Right ventricle myocardium superior (tissue), 1 donor: Measurements from ENCODE around the gene STAMBPL1. TPM values are rescaled to one million over a fixed set of nuclear protein-coding genes. Genes with fewer than 3 reads are reported as not detected.

Experiments
- ATAC-seq: fragments of 200-7000 bp; cut with Tn5 transposase; one replicate; pipeline ENCODE4 v1.9.1; 2020; ENCODE audit warnings: mild to moderate bottlenecking; ENCODE audit not compliant: poor library complexity
- DNase-seq: peaks from one replicate; pipeline ENCODE4 v3.0.0-alpha.2; 2020
- intact Hi-C: fragments of 100-400 bp; cut with DNase I; formaldehyde crosslinking; loops from one replicate; pipeline ENCODE4 v1.11.2; 2022
- total RNA-seq: library from RNA; stranded (reverse); fragmentation: NEBNext Ultra II Directional; extraction: Animal tissue kit (Norgen Biotek cat#: 25700); gene quantifications from one replicate; pipeline ENCODE4 v1.2.1, GENCODE V29; 2021
- donor health status: DM: no; HTN: yes; CAD: no; lungs with severe emphysema.

STAMBPL1 gene
- total RNA-seq, 1 donor from 2014 or later: 2.0 TPM

DNA sequence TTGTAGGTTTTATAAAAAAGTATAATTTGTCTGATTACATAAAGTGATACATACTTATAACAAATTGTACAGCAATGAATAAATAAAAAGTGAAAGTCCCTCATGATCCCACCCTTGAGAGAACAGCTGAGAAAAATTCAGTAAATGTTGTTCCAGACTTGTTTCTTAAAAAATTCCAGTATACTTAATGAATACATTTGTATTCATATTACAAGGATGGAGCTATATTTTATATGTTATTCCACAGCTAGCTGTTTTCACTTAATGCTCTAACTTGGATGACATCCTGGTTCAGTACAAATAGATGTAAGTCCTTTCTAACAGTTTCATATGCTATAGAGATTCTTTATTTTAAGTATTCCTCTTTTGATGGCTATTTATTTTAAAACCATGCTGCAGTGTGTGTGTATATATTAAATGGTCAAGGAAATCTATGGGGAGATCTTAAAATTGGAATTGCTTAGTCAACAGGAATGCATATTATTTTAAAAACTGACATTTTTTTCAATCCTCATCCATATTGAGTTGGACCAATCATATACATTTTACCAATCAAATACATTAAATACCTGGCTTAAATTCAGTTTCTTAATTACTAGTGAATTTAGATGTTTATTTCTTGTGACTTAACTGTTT lies 8.9 kb downstream of the STAMBPL1 start:
- ATAC-seq (no peak), DNase-seq (no peak)
- intact Hi-C loops: no loop called here

DNA sequence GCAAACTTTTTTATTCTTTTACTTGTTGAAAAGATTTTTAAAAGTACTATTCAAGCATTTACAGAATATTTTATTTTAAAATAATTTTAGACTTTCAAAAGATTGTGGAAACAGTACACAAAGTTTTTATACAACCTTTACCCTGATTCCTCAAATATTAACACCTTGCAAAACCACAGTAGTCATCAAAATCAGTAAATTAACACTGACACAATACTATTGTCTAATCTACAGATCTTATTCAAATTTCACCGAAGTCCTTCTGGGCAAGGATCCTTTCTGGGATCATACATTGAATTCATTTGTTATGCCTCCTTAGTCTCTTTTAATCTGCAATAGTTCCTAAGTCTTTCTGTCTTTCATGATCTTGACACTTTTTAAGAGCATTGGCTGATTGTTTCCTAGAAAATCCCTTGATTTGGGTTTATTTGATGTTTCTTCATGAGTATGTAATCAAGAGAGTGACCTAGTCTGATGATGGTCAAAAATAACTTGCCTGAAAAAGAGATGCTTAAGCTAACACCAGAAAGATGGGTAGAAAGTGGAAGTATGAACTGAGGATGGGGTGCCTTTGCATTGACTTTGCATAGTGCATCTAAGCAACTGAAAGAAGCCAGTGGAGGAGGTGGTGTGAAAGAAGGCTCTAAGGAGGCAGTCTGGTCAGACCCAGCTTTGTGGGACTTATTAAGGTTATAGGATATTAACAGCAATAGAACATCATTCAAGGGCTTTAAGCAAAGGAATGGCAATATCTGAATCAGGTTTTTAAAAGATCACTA lies 9.7 kb downstream of the STAMBPL1 start:
- no peak for DNase-seq
- ATAC-seq: no peak
- intact Hi-C loops: no loop called here

GRCh38 chr10:88890681-88891381 lies 10.8 kb downstream of the STAMBPL1 start:
- ATAC-seq: no peak
- intact Hi-C loops: no loop called here
- DNase-seq: no peak

GRCh38 chr10:88892222-88892967 lies 12.3 kb downstream of the STAMBPL1 start:
- intact Hi-C loops: no loop called here
- ATAC-seq (no peak), DNase-seq (no peak)

GRCh38 chr10:88893611-88894010 lies 13.6 kb downstream of the STAMBPL1 start:
- DNase-seq (no peak), ATAC-seq (no peak)
- intact Hi-C loops: no loop called here

DNA sequence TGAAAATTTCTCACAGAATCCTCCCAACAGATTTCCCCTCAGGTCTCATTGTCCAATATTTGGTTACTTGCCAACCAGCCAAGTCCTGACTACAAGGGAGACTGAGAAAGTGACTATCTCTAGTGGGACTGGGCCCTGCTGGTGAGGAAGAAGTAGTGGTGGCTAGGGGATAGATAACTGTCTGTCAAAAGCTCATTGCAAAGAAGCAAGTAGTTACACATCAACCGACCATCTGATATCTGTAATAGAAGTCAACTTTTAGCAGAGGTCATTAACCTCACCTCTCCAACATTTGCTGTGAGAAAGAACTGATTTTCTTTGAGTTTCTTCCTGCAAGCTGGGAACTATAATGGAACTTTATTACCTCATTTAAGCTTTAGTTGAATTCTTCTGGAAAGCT lies 15.2 kb downstream of the STAMBPL1 start:
- no peak for ATAC-seq

DNA sequence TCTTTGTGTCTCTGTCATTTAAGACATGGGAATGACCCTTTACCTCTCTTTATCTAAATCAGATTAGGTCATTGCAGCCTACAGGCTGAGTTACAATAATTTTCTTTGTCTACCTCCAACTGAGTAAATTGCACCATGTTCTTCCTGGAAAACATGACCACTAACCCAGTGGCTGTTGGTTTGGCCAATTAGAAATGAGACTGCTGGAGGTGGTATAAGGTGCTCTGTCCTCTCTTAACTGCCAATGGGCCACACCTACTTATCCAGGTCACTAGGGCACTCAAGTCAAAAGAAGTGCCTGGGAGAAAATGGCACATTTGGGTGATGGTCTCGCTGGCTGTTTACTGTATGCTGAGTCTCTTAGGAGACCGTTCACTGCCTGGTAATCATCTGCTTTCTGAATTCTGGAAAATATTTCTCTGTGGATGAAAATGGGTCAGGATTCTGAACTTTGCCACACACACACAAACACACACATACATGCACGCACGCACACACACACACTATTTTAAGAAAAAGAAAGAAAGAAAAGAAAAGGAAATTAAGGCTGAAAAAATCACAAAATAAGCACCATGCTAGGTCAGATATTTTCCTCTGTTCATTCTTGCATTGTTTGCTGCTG lies 16.4 kb downstream of the STAMBPL1 start:
- ATAC-seq (peak; percentile 35), DNase-seq (no peak)
- intact Hi-C loops: no loop called here

More for the DNA sequence above, 15.2 kb downstream of the STAMBPL1 start:
- intact Hi-C loops: no loop called here
- no peak for DNase-seq

DNA sequence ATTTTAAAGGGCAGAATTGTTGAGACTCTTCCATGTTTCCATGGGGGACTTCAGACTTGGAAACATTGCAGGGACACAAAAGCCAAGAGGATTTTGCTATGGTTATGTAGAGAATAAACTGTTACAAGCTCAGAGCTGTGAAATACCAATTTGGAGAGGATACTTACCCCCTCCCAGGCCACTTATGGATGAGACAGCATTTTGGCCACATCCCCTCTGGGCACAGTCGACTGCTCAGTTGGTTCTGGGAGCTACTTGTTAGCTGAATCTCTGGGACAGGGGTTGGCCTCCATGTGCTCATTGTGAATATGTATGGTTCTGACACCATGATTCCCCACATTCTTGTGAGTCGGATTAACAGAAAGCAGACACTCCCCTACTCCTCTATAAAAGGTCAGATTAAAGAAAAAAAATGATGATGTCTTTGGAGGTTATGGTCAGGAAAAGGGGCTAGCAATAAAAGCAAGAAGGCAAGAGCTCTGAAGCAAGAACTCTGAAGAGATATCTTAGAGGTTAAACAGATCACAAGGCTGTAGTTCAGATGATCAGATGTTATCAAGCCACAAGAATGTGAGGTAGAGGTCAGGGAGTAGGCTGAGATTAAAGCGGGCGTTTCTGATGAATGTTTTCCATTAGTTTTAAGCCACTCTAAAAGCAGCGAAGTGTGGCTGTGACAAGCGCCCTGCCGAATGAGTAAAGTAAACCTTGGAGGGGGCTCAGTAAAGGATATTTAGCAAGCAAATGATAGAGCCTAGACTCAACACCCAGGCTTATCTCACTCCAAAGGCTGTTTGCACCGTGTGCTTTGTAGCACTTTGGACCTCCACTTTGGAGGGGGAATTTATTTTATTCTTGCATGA lies 17.2 kb downstream of the STAMBPL1 start:
- ATAC-seq (peak; percentile 18), DNase-seq (no peak)
- intact Hi-C loops: no loop called here

DNA sequence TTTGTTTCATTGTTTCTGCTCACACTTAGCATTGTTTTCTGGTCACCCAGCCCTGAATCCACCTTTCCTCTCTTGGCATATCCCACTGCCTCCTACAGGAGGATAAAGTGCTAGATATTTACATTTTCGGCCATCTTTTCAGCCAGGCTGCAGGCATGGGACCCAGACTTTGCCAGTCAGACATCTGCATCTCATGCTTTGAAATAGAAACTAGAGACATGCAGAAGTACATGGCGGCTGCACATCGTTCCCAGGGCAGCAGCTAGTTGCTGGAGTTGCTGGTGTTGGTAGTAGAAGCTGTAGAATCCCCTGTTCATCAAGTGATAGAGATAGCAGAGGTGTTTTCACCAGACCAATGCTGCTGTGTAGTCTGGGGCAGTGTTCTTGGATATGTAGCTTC lies 18.7 kb downstream of the STAMBPL1 start:
- no peak for ATAC-seq
- intact Hi-C loops: no loop called here
- DNase-seq: no peak

DNA sequence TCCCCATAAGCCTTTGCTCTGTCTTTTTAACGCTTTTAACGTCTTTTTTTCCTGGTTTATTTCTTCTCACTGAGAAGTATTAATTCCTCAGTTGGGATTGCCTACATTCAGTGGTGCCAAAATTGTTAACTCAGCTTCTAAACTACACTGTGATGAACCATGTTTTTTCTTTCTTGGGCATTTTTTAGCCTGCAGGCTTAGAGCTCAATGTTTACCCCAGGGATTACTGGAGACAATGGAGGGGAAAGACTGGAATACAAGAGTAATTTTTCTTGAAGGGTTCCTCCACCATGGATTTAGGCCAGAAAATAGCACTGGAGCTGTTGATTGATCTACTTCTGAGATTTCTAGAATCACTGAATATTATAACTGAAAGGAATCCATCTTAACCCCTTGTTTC lies 19.8 kb downstream of the STAMBPL1 start:
- intact Hi-C loops: no loop called here
- ATAC-seq: no peak
- DNase-seq: no peak

- ATAC-seq: no peak
- intact Hi-C loops: no loop called here
- no peak for DNase-seq
Observed at GRCh38 chr10:88901206-88901983, 21.4 kb downstream of the STAMBPL1 start.

- no peak for ATAC-seq
- DNase-seq: no peak
- intact Hi-C loops: no loop called here
Observed at GRCh38 chr10:88901984-88902789, 22.1 kb downstream of the STAMBPL1 start.

DNA sequence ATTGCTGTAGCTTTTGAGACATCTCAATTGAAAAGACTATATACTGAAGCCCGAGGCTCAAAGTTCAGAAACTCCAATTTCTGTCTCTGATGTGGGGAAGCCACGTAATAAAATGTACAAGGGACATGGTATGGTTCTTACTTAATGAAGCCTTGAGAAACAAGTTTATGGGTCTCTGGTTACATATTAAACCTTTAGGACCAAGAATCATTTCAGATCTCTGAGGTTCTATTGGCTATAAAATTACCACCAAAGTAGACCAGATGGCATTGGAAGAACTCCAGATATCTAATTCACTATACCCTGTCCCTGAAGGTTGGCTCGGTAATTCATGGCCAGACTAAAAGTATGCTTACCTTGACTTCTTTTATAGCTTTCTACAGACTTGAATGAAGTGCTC lies 23.7 kb downstream of the STAMBPL1 start:
- ATAC-seq (no peak), DNase-seq (no peak)
- intact Hi-C loops: no loop called here

DNA sequence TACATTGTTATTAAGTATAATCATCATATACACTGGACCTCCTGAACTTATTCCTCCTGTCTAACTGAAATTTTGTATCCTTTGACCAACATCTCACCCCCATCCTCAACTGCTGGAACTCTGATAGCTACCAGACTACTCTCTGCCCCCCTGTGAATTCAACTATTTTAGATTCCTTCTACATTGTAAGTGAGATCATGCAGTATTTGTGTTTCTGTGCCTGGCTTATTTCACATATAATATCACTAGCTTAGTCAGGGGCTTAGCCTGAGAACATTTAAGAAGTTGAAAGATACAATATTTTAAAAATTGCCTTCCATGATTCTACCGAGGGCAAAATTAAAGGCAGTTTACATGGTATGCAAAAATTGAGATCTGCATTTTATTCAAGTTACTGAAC lies 26.9 kb downstream of the STAMBPL1 start:
- no peak for ATAC-seq
- no peak for DNase-seq
- intact Hi-C loops: no loop called here

DNA sequence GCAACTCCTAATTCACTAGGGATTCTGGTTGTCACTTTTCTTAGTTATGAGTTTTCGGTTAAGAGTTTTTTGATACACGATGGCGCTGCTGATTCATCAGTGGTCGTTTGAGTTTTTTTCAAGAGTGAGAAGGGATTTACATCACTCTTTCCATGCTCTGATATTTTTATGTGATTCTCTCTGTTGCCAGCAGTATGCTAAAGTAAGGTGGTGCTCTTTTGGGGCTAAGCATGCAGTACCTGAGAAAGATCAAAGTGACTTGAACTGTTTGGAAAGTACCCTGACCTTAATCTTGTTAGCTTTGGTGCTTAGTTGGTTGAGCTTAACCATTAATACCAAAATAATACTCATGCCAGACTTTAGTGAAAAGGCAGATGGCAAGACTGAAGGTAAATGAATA lies 28.1 kb downstream of the STAMBPL1 start:
- DNase-seq (no peak), ATAC-seq (no peak)
- intact Hi-C loops: no loop called here

DNA sequence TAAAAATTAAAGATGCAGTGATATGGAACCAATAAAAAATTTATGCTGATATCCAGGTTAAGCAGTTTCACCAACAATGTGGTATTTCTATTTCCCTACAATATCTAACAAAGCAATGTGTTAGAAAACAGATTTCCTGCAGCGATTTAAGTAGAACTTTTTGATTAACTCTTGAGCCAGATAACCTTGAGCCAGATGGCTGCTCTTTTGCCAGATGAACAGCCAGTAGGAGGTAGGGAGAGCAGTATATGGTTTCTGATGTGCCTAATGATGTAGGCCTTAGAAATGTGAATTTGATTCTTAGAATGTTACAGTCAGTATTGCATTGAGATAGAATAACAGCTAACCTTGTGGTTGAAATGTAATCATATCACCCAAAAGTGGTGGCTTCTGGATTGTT lies 31.1 kb downstream of the STAMBPL1 start:
- DNase-seq (no peak), ATAC-seq (no peak)
- intact Hi-C loops: no loop called here
